Measurements from ENCODE around the gene KRT20. TPM values are rescaled to one million over a fixed set of nuclear protein-coding genes. Genes with fewer than 3 reads are reported as not detected.

KRT20 gene
- polyA plus RNA-seq, 1 donor (not counting 4 experiments of a cell fraction or from before 2014, with no cell fraction given) = not detected

DNA sequence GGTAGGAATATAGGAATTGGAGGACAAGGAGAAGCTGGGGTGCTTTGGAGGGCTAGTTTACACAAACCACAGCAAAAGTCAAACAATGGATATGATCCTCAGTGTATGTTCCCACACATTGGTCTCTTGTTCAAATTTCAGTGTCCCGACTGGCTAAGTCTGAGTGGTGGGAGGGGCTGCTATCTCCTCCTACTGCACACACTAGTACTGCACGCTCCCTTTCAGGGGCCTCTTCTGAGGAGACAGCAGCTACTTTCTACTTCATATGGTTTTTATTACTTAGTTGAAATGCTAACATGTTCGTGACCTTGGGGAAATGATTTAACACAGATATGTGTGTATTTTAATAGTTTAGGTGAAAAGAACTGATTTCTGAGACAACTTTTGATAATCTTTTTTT, 43.8 kb downstream of the KRT20 start:
- DNase-seq (ENCODE audit: low read depth, low spot score) = no peak
- dilution Hi-C loops (cut with MboI; ENCODE audit: extremely low pct_ligation_motif_present, low sequenced_read_pairs) = no loop called here

GRCh38 chr17:40839194-40839593, 45.8 kb downstream of the KRT20 start:
- Histone ChIP-seq H3K9me1 (ENCODE audit: control insufficient read depth, extremely low read depth, insufficient read depth, low read length) (no peaks in the 10 kb centered on the region), H3K79me2 (ENCODE audit: control insufficient read depth, insufficient read depth, low read length) (no peaks in the 10 kb centered on the region), H3K4me3 (ENCODE audit: control insufficient read depth in 2 of 3, extremely low read depth in 1 of 3, insufficient read depth in 2 of 3, low read depth in 1 of 3, low read length in 3 of 3) (no peak overlapping the region), H3K27ac (ENCODE audit: control insufficient read depth, insufficient read depth, low read length) (no peak overlapping the region), H3K4me2 (ENCODE audit: control insufficient read depth, extremely low read depth, insufficient read depth, low read depth, low read length) (no peak overlapping the region), H3K9me3 (ENCODE audit: control insufficient read depth, low read depth, low read length) (no peaks in the 10 kb centered on the region), H3K9ac (ENCODE audit: control insufficient read depth, extremely low read depth, insufficient read depth, low read length) (no peak overlapping the region), H2AFZ (ENCODE audit: control insufficient read depth, low read length) (no peak overlapping the region), H3K36me3 (ENCODE audit: control insufficient read depth in 2 of 2, extremely low read depth in 1 of 2, insufficient read depth in 2 of 2, low read length in 2 of 2) (peaks cover 0 to 7% of the 10 kb centered on the region in 2 experiments), H3K27me3 (ENCODE audit: control insufficient read depth, extremely low read depth, insufficient read depth, low read length) (no peaks in the 10 kb centered on the region), H3K4me1 (ENCODE audit: control insufficient read depth, extremely low read depth, insufficient read depth, low read length) (no peaks in the 10 kb centered on the region), H4K20me1 (ENCODE audit: control insufficient read depth, extremely low read depth, insufficient read depth, low read length) (no peaks in the 10 kb centered on the region)
- FAIRE-seq (no peak), DNase-seq (ENCODE audit: low read depth, low spot score) (no peak)
- no peak for TF ChIP-seq EZH2 (IDR thresholded peaks at IDR 0.05; ENCODE audit: low read length)
- TF ChIP-seq, protein P1, sequence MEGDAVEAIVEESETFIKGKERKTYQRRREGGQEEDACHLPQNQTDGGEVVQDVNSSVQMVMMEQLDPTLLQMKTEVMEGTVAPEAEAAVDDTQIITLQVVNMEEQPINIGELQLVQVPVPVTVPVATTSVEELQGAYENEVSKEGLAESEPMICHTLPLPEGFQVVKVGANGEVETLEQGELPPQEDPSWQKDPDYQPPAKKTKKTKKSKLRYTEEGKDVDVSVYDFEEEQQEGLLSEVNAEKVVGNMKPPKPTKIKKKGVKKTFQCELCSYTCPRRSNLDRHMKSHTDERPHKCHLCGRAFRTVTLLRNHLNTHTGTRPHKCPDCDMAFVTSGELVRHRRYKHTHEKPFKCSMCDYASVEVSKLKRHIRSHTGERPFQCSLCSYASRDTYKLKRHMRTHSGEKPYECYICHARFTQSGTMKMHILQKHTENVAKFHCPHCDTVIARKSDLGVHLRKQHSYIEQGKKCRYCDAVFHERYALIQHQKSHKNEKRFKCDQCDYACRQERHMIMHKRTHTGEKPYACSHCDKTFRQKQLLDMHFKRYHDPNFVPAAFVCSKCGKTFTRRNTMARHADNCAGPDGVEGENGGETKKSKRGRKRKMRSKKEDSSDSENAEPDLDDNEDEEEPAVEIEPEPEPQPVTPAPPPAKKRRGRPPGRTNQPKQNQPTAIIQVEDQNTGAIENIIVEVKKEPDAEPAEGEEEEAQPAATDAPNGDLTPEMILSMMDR (optimal IDR thresholded peaks at IDR 0.05 in 1 of 3, IDR thresholded peaks at IDR 0.05 in 1 of 3, conservative IDR thresholded peaks at IDR 0.05 in 1 of 3; ENCODE audit: extremely low read depth in 1 of 3, insufficient read depth in 2 of 3, low read length in 3 of 3) = no peak
- dilution Hi-C loops (cut with MboI; ENCODE audit: extremely low pct_ligation_motif_present, low sequenced_read_pairs) = no loop called here

More for the DNA sequence above, 43.8 kb downstream of the KRT20 start:
- Histone ChIP-seq H4K20me1 (ENCODE audit: control insufficient read depth, extremely low read depth, insufficient read depth, low read length) (no peaks in the 10 kb centered on the region), H3K9ac (ENCODE audit: control insufficient read depth, extremely low read depth, insufficient read depth, low read length) (no peak overlapping the region), H3K9me3 (ENCODE audit: control insufficient read depth, low read depth, low read length) (no peaks in the 10 kb centered on the region), H3K4me3 (ENCODE audit: control insufficient read depth in 2 of 3, extremely low read depth in 1 of 3, insufficient read depth in 2 of 3, low read depth in 1 of 3, low read length in 3 of 3) (no peak overlapping the region), H3K27ac (ENCODE audit: control insufficient read depth, insufficient read depth, low read length) (no peak overlapping the region), H2AFZ (ENCODE audit: control insufficient read depth, low read length) (no peak overlapping the region), H3K9me1 (ENCODE audit: control insufficient read depth, extremely low read depth, insufficient read depth, low read length) (no peaks in the 10 kb centered on the region), H3K36me3 (ENCODE audit: control insufficient read depth in 2 of 2, extremely low read depth in 1 of 2, insufficient read depth in 2 of 2, low read length in 2 of 2) (no peaks in the 10 kb centered on the region), H3K4me1 (ENCODE audit: control insufficient read depth, extremely low read depth, insufficient read depth, low read length) (no peaks in the 10 kb centered on the region), H3K79me2 (ENCODE audit: control insufficient read depth, insufficient read depth, low read length) (no peaks in the 10 kb centered on the region), H3K4me2 (ENCODE audit: control insufficient read depth, extremely low read depth, insufficient read depth, low read depth, low read length) (no peak overlapping the region), H3K27me3 (ENCODE audit: control insufficient read depth, extremely low read depth, insufficient read depth, low read length) (no peaks in the 10 kb centered on the region)
- no peak for FAIRE-seq
- no peak for TF ChIP-seq EZH2 (IDR thresholded peaks at IDR 0.05; ENCODE audit: low read length)
- TF ChIP-seq, protein P1 (optimal IDR thresholded peaks at IDR 0.05 in 1 of 3, IDR thresholded peaks at IDR 0.05 in 1 of 3, conservative IDR thresholded peaks at IDR 0.05 in 1 of 3; ENCODE audit: extremely low read depth in 1 of 3, insufficient read depth in 2 of 3, low read length in 3 of 3) = no peak

All from keratinocyte (primary cell).